AG08396 (cell line): ENCODE measurements around the gene NAA80.

Experiments
- DNase-seq: peaks from one replicate; pipeline ENCODE4 v3.0.0; 2012; ENCODE audit warnings: low spot score, mixed read lengths

NAA80 gene

GRCh38 chr3:50258029-50258680 lies 41.0 kb downstream of the NAA80 start:
- no peak for DNase-seq

- no peak for DNase-seq
These were observed 42.0 kb downstream of the NAA80 start for GRCh38 chr3:50256978-50257890.

DNA sequence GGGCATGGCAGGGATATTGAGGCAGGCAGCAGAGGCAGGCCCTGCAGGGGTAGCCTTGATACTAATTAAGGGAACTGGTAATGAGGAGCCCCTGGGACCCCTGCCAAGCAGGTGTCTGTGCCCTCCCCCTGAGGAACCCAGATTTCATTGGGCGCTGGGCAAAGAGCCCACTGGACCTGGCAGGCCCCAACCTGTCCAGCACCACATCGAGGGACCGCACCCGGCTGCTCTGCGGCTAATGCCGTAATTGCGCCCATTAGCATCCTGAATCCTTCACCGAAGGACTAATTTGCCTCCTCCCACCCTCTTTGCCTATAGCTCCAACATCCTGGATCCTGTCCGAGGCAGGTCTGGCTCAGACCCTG lies 44.0 kb downstream of the NAA80 start:
- DNase-seq: no peak

DNA sequence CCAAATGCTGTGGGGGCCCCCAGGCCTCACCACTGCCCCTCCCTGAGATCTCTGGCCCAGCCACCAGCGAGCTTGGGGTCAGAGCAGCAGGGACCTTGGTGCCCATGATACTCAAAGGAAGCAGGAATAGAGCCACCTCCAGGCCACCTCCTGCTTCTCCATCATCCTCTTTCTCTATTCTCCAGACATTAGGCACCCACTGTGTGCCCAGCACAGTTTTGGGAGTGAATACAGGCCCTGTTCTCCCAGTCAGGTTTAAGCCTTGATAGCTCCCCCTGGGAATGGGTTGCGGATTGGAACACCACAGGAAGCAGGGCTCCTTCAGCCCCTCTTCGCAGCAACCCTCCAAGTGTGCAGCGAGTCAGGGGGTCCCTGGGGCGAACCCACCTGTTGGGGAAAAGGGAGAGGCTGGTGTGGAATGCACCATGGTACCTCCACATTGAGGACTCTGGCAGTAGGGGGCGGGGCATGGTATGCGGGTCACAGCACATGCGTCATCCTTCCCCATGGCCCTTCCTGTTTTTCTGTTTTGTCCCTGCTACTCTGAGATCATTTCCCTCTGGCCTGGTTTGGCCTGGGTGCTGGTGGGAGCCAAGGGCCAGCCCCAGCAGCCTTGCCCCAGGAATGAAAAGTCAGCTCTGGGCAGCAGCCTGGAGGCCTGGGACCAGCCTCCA lies 44.5 kb downstream of the NAA80 start:
- no peak for DNase-seq

DNA sequence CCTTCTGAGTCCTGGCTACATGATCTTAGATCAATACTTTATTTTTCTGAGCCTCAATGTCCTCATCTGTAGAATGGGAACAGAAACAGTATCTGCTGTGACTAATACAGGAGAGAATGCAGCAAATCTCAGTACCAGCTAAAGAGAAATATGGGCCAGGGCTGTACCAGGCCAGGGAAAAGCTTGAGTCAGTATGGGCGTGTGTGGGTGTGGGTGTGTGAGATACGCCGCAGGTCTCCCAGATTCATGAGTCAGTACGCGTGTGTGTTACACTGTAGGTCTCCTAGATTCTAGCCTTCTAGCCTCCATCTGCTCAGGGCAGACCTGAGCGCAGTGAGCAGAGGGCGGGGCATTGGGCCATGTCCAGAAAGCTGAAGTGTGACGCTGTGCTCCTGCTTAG lies 48.0 kb downstream of the NAA80 start:
- DNase-seq: peak; percentile 68

GRCh38 chr3:50250514-50250913 lies 48.7 kb downstream of the NAA80 start:
- no peak for DNase-seq

- no peak for DNase-seq
These were observed 49.7 kb downstream of the NAA80 start for GRCh38 chr3:50249457-50249856.

DNA sequence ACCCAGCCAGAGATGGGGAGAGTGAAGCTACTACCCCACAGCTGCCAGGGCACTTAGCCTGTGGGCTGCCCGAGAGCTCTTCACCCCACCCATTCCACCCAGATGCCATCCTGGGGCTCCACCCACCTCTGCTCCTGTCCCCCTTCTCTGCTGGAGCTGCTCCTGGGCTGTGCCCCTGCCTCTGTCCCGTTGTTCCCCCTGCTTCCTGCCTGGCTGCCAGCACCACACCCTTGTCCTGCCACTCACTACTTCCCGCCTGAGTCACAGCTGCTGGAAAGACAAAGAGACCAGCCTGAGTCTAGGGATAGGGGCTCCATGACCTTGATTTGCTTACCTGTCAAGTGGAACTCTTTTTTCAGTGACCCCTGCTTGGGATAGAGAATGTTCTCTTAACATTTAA lies 50.8 kb downstream of the NAA80 start:
- DNase-seq: no peak

- DNase-seq: no peak
These were observed 52.7 kb downstream of the NAA80 start for GRCh38 chr3:50246517-50246954.
